GM20000 (cell line): ENCODE data around the gene TNPO3.
"Not testable (repeated sequence)": the region's sequence is repeated elsewhere in the genome, so short reads cannot be mapped to it uniquely, and the experiment has no call there.

Experiments used
- DNase-seq: peaks from one replicate; pipeline ENCODE4 v3.0.0; 2012; ENCODE audit warnings: low spot score
- TF ChIP-seq, protein P1 (sequence below): IDR thresholded peaks from 2 replicates; pipeline ENCODE4 v1.5.1; 2012; ENCODE audit warnings: mild to moderate bottlenecking, control low read depth; ENCODE audit errors: extremely low read depth, missing control alignments

Gene TNPO3

DNA sequence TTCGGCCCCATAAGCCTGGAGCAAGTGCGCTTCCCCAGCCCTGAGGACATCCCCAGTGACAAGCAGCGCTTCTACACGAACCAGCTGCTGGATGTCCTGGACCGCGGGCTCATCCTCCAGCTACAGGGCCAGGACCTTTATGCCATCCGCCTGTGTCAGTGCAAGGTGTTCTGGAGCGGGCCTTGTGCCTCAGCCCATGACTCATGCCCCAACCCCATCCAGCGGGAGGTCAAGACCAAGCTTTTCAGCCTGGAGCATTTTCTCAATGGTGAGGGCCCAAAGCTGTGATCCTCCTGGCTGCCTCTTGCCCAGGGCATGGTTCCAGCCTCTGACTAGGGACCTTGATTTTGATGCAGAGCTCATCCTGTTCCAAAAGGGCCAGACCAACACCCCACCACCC is 107.1 kb downstream of the TNPO3 start:
- DNase-seq = no peak
- TF ChIP-seq, protein P1, sequence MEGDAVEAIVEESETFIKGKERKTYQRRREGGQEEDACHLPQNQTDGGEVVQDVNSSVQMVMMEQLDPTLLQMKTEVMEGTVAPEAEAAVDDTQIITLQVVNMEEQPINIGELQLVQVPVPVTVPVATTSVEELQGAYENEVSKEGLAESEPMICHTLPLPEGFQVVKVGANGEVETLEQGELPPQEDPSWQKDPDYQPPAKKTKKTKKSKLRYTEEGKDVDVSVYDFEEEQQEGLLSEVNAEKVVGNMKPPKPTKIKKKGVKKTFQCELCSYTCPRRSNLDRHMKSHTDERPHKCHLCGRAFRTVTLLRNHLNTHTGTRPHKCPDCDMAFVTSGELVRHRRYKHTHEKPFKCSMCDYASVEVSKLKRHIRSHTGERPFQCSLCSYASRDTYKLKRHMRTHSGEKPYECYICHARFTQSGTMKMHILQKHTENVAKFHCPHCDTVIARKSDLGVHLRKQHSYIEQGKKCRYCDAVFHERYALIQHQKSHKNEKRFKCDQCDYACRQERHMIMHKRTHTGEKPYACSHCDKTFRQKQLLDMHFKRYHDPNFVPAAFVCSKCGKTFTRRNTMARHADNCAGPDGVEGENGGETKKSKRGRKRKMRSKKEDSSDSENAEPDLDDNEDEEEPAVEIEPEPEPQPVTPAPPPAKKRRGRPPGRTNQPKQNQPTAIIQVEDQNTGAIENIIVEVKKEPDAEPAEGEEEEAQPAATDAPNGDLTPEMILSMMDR = no peak

DNA sequence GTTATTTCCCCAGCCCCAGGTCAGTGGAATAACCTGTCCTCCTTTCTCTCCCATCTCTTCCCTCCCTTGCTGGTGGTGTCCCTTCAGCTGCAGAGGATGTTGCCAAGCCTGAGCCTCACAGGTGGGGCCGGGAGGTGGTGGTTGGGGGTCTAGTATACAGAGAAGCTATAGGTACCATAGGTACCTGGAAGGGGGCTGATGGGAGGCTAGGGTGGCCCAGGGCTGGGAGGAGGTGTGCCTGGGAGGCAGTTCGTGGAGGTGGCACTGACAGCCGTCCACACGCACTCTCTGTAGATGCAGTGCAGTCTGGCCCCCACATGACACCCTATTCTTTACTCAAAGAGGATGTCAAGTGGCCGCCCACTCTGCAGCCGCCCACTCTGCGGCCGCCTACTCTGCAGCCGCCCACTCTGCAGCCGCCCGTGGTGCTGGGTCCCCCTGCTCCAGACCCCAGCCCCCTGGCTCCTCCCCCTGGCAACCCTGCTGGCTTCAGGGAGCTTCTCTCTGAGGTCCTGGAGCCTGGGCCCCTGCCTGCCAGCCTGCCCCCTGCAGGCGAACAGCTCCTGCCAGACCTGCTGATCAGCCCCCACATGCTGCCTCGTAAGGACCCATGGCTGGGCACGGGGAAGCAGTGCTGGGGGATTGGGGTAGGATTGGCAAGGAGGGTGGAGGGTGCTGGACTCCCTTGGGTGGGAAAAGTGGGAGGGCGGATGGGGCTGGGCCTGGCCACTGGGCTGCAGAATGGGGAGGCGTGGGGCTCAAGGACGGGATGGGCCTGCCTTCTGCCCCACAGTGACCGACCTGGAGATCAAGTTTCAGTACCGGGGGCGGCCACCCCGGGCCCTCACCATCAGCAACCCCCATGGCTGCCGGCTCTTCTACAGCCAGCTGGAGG is 107.7 kb downstream of the TNPO3 start:
- TF ChIP-seq, protein P1 = no peak
- peak; percentile 14 for DNase-seq

DNA sequence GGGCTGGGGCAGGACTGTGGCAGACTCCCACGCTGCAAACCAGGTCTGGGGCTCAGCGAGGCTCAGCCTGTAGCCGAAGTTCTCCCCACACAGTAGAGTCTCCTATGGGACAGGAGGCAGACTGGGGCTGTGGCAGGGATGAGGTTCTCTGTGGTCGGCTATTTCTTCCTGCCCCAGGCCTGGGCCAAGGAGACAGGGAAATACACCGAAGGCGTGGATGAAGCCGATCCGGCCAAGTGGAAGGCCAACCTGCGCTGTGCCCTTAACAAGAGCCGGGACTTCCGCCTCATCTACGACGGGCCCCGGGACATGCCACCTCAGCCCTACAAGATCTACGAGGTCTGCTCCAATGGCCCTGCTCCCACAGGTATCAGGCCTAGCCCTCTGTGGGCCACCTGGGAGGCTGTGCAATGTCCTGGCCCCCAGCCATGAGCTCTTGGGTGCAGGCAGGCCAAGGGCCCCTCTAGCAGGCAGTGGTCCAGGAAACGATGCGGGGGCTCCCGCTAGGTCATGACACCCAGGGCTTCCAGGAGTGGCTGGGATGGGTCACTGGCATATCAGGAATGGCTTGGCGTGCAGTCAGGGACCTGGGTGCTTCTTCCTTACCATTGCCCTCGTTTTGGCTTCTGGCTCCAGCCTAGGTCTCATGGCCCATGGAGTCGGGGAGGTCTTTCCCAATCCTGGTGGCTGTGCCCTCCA is 109.1 kb downstream of the TNPO3 start:
- peak; percentile 2 for DNase-seq
- TF ChIP-seq, protein P1 = no peak

DNA sequence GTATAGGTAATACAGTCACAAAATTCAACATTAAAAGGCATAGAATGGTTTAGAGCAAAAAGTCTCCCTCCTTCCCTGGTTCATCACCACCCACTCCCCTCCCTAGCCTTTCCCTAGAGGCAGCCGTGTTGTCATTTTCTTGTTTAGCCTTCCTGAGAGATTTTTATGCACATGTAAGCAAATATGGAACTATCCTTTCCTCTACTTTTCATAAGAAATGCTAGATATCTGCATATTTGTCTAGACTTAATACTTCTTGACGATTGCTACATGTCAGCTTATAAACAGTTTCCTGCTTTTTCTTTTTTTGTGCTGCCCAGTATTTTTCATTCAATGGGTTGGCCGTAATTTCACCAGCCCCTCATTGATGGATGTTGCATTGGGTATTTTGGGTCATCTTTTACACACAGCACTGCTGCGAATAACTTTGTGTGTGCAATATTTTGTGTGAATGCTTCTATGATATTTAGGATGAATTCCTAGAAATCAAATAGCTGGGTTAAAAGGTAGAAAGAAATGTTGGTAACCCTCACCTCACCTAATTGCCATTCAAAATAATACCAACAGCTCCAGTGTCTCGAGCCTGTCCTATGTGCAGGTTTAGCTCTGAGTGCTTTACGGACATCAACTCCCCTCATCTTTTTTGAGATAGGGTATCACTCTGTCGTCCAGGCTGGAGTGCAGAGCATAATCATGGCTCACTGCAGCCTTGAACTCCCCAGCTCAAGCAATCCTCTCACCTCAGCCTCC is 110.2 kb downstream of the TNPO3 start:
- TF ChIP-seq, protein P1 = no peak
- DNase-seq = no peak

DNA sequence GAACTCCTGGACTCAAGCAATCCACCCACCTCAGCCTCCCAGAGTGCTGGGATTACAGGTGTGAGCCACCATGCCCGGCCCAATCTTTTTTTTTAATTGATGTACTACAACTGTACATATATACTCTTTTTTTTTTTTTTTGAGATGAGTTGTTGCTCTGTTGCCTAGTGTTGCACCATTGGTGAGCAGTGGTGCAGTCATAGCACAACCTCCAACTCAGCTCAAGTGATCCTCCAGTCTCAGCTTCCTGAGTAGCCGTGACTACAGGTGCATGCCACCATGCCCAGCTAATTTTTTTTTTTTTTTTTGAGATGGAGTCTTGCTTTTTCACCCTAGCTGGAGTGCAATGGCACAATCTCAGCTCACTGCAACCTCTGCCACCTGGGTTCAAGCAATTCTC is 111.7 kb downstream of the TNPO3 start:
- not testable (repeated sequence) for DNase-seq

DNA sequence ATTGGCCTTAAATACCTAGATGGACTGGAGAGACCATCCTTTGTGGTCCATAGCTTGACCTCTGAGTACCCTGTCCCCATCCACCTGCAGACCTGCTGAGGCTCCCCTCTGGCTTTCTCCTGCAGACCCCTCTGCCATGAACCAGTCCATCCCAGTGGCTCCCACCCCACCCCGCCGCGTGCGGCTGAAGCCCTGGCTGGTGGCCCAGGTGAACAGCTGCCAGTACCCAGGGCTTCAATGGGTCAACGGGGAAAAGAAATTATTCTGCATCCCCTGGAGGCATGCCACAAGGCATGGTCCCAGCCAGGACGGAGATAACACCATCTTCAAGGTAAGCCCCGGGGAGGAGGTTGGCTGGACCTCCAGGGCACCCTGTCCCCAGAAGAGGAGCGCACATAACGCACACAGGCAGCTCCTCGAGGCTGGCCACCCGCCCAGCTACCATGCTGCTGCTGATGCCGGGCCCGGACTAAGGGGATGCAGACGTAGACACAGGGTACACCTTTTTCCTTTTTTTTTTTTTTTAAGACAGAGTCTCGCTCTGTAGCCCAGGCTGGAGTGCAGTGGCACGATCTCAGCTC is 112.9 kb downstream of the TNPO3 start:
- TF ChIP-seq, protein P1 = no peak
- DNase-seq = no peak

DNA sequence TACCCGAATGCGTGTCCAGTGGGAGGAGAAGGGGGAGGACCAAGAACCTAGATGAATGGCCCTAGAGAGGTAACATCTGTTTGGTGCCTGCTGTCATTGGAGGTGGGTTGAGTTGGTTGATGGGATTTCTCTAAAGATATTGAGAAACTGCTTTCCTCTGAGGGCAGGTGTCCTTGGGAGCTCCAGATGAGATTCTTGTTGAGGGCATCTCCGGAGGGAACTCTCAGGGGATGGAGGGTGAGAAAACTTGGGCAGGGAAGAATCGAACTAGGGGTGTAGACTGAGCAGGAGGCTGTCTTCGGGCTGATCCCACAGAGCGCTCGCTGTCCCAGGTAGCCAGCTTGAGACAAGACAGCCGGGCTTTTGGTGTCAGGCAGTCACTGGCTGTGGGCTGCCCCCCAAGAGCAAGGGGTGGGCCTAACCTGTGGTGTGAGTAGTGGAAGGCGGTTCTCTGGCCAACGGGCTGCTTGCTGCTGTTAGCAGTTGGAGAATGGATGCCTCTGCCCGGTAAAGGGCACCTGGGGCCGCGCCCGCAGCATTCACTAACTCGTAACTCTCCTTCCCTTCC is 113.5 kb downstream of the TNPO3 start:
- no peak for DNase-seq
- TF ChIP-seq, protein P1 = no peak
